Measurements from ENCODE around the gene MMAB.

DNA sequence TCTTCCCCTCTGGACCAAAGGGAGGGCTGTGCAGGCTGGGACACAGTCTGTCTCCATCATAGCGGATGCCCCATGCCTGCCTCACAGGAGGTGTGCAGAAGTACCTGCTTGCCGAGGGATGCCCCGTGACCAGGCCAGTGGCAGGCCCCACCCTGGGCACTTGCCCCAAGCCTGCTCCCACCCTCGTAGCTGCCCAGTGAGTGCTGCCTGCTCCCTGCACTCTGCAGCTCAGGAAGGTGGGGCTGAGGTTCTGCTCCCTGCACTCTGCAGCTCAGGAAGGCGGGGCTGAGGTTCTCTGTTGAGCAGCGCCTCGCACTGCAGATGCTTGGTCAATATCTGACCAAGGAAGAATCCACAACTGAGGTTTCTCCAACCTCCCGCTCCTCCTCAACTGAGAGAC, 6.9 kb downstream of the MMAB start:
- no peak for TF ChIP-seq ZNF274 (IDR thresholded peaks at IDR 0.05; ENCODE audit: low read depth, low read length)
- TF ChIP-seq SUZ12 (IDR thresholded peaks at IDR 0.05; ENCODE audit: extremely low read depth, insufficient read depth, insufficient read length): no peak
